T-helper 17 cell (primary cell): ENCODE measurements around the gene STXBP6. TPM values are rescaled to one million over a fixed set of nuclear protein-coding genes. Genes with fewer than 3 reads are reported as not detected.
"Not testable (repeated sequence)": the region's sequence is repeated elsewhere in the genome, so short reads cannot be mapped to it uniquely, and the experiment has no call there.

Experiments used
- ATAC-seq: fragments of 150-1000 bp; cut with Tn5 transposase; 2 replicates; pipeline ENCODE4 v1.10.0; 2021; ENCODE audit warnings: mild to moderate bottlenecking, moderate library complexity
- DNase-seq, 3 donors: peaks; one replicate each; pipeline versions ENCODE4 v3.0.0 to v3.0.0-alpha.2; 2020 to 2021
- H3K9me3 ChIP-seq: one replicate; pipeline ENCODE4 v1.7.0; 2013; ENCODE audit warnings: low read length, mild to moderate bottlenecking; ENCODE audit not compliant: control insufficient read depth, poor library complexity, severe bottlenecking
- H3K27ac Mint-ChIP-seq: one replicate; pipeline ENCODE4 v1.8.0; 2022; ENCODE audit warnings: mild to moderate bottlenecking, moderate library complexity, mixed read lengths
- H3K27me3 Mint-ChIP-seq: one replicate; pipeline ENCODE4 v1.8.0; 2022; ENCODE audit warnings: mixed read lengths
- H3K36me3 Mint-ChIP-seq: one replicate; pipeline ENCODE4 v1.8.0; 2022; ENCODE audit warnings: low read depth, mixed read lengths
- H3K4me1 Mint-ChIP-seq: one replicate; pipeline ENCODE4 v1.8.0; 2022; ENCODE audit warnings: mild to moderate bottlenecking, mixed read lengths
- H3K4me3 Mint-ChIP-seq: one replicate; pipeline ENCODE4 v1.8.0; 2022; ENCODE audit warnings: mild to moderate bottlenecking, moderate library complexity, mixed read lengths
- total RNA-seq, 4 donors: library from RNA in 2 of 4; stranded (reverse) in 2 of 4; gene quantifications; one replicate each; pipeline ENCODE4 v1.2.3 and lab custom pipeline; 2022 to 2026

STXBP6 gene
- total RNA-seq, 2 donors from 2014 or later, result not detected

DNA sequence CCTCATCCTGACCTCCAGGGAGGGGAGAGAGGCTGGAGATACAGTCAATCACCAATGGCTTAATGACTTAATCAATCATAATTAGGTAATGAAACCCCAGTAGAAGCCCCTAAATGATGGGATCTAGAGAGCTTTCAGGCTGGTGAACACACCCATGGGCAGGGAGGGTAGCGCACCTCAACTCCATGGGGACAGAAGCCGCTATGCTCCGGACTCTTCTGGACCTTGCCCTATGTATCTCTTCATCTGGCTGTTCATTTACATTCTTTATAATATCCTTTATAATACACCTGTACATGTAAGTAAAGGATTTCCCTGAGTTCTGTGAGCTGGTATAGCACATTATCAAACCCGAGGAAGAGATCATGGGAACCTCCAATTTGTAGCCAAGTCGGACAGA is 205.9 kb downstream of the STXBP6 start:
- Mint-ChIP-seq H3K36me3 (no peaks in the 10 kb centered on the region), H3K27me3 (peaks cover 51% of the 10 kb centered on the region), H3K27ac (no peak overlapping the region), H3K4me1 (no peaks in the 10 kb centered on the region), H3K4me3 (no peak overlapping the region)
- no peaks in the 10 kb centered on the region for H3K9me3 ChIP-seq
- no peak for ATAC-seq
- DNase-seq, result no peak

DNA sequence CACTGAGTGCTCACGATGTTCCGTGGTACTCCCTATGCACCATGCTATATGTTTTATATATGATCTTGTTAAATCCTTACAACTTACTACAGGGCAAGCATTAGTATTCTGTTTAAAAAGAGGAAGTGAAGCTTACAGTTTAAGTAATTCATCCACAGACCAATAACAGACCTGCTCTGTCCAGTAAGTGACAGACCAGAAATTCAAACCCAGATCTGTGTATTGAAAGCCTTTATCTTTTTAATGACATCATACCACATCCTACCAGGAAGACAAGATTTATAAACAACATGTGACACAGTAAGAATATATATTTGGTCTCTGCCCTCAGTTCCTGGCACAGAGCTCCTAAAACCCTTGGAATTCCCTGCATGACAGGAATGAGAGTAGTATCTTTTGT is 206.5 kb downstream of the STXBP6 start:
- no peaks in the 10 kb centered on the region for H3K9me3 ChIP-seq
- DNase-seq, result no peak
- ATAC-seq, result no peak
- peaks cover 46% of the 10 kb centered on the region for H3K27me3 Mint-ChIP-seq
- H3K4me1 Mint-ChIP-seq, result no peaks in the 10 kb centered on the region
- no peak overlapping the region for H3K4me3 Mint-ChIP-seq
- H3K36me3 Mint-ChIP-seq, result no peaks in the 10 kb centered on the region
- no peak overlapping the region for H3K27ac Mint-ChIP-seq

DNA sequence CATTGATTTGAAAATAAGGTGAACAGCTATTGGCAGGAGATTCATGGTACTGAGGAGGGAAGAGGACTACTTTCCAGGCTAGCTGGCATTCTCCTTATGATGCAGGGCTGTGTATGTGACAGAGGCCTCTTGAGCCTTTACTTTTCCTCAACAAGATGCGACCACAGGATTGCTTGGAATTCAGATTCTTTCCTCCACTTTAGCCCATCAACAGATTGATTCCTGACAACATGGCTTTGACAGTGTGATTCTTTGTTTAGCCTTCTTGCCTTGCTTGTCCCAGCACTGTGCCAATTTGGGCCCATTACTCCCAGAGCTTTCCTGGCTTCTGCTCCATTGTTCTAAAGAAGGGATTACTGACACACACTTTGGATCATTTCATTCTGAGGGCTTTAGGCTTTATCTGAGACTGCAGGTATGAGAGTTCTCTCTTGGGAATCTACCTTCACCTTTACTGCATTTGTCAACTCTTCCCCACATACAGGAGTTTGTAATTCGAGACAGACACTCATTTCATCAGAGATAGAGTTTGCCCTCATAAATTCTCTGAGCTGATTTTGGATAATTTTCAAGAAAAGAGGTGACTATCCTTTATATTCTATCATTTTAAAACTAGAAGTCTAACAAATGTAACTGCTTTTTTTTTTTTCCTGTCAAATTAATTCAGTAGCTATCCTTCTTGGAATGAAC is 209.6 kb downstream of the STXBP6 start:
- ATAC-seq (no peak), DNase-seq (no peak)
- Mint-ChIP-seq H3K27me3 (peaks cover 34% of the 10 kb centered on the region), H3K36me3 (no peaks in the 10 kb centered on the region), H3K4me3 (no peak overlapping the region), H3K4me1 (no peaks in the 10 kb centered on the region), H3K27ac (no peak overlapping the region)
- no peaks in the 10 kb centered on the region for H3K9me3 ChIP-seq

DNA sequence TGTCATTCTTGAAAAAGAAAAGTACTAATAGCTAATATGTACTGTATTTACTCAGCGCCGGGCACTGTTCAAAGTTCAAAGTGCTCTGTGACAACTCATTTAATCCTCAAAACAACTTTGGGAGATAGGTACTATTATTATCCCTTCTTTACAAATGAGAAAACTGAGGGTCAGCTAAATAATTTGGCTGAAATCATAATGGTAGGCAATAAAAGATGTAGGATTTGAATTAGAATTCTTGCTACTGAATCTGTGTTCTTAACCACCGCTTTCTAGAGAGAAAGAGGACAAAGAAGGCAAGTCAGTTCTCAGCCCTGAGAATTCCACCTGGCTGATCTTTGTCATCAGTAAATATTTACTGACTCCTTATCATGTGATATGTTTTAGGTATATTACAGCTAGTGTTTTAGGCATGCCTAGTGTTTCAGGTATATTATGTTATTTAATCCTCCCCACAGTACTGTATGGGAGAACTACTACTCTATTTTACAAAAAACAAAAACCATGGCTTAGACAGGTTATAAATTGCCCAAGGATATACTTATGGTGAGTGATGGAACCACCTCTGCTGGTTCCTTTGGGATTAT is 210.2 kb downstream of the STXBP6 start:
- Mint-ChIP-seq H3K4me1 (no peaks in the 10 kb centered on the region), H3K4me3 (no peak overlapping the region), H3K27me3 (peaks cover 34% of the 10 kb centered on the region), H3K27ac (no peak overlapping the region), H3K36me3 (no peaks in the 10 kb centered on the region)
- no peaks in the 10 kb centered on the region for H3K9me3 ChIP-seq
- ATAC-seq (no peak), DNase-seq (no peak)

DNA sequence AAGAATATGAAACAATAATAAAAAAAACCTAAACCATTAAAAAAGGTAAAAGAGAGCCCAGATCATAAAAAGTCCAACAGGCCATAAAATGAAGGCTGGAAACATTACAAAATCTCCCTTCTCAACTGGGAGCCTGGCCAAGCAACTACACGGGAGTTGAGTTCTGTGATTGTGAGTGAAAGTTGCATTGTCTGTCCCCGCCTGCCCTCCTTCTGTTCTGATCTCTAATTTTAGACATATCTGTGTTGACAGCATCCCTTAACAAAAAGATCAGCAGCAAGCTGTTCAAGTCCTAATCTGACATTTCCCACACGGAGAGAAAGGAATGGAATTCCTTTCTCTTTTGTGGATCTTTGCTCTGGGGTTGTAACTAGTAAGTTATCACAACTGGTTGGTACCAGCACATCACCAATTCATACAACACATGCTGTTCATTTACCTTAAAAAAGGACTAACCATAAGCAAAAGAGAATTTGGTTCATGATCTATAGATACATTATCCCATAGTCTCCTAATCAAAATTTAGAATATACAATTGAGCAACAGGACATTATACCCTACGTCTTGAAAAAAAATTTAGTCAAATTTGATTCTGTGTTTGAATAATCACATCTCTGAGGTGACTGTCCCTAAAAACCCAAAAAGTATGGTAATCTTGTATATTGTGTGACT is 210.9 kb downstream of the STXBP6 start:
- H3K36me3 Mint-ChIP-seq, result no peaks in the 10 kb centered on the region
- ATAC-seq, result no peak
- H3K27me3 Mint-ChIP-seq, result peaks cover 38% of the 10 kb centered on the region
- H3K4me1 Mint-ChIP-seq, result no peaks in the 10 kb centered on the region
- H3K4me3 Mint-ChIP-seq, result no peak overlapping the region
- no peak overlapping the region for H3K27ac Mint-ChIP-seq
- no peaks in the 10 kb centered on the region for H3K9me3 ChIP-seq
- no peak for DNase-seq

DNA sequence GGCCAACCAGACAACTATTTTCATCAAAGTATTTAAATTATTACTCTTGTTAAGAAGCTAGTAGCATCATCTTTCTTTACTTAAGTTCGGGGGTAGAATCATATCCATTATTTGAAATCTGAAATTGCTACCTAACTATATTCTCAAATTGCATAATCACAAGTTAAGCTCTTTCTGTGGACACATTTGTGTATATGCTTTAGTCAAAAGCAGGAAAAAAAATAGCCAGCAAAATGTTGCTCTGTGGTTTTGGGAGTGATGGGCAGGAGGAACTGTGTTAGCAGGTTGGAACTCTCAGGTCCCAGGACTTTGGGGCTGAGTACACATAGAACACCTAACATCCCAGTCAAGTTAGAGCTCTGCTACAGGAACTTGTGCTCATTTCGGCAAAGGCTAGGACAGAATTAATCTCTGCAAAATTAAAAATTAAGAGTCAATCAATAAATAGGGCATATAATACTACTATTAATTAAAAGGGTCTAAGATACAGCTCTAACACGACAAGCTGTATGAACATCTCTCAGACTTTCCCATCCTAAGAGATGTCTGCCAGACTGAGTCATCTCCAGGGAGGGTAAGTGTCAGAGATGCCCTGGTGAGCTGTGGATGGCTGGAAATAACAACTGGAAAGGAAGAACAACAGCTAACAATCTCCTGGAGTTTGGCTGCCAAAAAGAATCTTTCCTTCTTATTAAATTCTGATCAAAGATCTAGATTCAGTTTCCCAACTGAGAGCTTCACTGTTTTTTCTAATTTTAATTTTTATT is 212.5 kb downstream of the STXBP6 start:
- Mint-ChIP-seq H3K4me3 (no peak overlapping the region), H3K36me3 (no peaks in the 10 kb centered on the region), H3K27me3 (peaks cover 35% of the 10 kb centered on the region), H3K27ac (no peak overlapping the region), H3K4me1 (no peaks in the 10 kb centered on the region)
- ATAC-seq (no peak), DNase-seq (no peak)
- H3K9me3 ChIP-seq, result no peaks in the 10 kb centered on the region

DNA sequence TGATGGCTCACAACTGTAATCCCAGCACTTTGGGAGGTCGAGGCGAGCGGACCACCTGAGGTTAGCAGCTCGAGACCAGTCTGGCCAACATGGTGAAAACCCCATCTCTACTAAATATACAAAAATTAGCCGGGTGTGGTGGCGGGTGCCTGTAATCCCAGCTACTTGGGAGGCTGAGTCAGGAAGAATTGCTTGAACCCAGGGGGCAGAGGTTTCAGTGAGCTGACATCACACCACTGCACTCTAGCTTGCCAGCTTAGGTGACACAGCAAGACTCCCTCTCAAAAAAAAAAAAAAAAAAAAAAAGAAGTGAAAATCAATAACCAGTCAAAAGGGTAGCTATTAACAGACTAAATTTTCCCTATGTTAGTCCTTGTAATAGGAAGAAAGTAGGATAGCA is 213.6 kb downstream of the STXBP6 start:
- H3K27ac Mint-ChIP-seq, H3K4me1 Mint-ChIP-seq, DNase-seq, H3K36me3 Mint-ChIP-seq, H3K9me3 ChIP-seq, H3K4me3 Mint-ChIP-seq, ATAC-seq: not testable (repeated sequence)
- H3K27me3 Mint-ChIP-seq, result peaks cover 29% of the 10 kb centered on the region

DNA sequence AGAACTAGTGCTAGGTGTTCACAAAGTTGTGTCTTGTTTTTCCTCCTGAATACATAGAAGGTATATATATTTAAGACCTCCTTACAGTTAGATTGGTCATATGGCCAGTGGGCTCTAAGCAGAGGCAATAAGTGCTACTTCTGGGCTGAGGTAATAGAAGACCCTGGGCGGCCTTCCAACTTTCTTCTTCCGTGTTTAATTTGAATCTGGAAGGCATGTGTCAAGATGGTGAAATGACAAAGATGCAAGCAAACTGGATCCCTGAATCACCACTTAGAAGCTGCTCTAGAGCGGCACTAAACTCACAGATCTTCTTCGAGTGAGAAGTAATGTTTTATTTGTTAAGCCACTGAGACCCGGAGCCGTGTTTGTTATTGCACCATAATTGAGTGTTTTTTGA is 215.0 kb downstream of the STXBP6 start:
- DNase-seq (no peak), ATAC-seq (no peak)
- no peaks in the 10 kb centered on the region for H3K36me3 Mint-ChIP-seq
- H3K27me3 Mint-ChIP-seq, result peaks cover 27% of the 10 kb centered on the region
- H3K9me3 ChIP-seq, result no peaks in the 10 kb centered on the region
- H3K27ac Mint-ChIP-seq, result no peak overlapping the region
- no peak overlapping the region for H3K4me3 Mint-ChIP-seq
- no peaks in the 10 kb centered on the region for H3K4me1 Mint-ChIP-seq

DNA sequence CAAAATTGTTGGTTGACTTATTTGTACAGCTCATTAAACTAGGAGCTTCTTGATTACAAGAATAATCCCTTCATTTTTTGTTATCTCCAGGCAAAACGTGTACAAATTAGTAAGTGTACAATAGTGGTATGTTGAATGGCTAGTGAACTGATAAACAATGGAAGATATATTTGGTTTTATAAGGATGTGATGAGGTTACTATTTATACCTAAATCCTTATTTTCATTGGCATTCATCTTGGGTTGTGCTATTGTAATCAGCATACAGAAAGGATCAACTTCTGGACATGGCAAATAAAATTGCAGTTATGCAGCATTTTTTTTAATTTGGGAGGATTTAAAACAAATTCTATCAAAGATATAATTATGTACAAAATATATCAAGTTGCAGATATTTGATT is 216.6 kb downstream of the STXBP6 start:
- DNase-seq (no peak), ATAC-seq (no peak)
- no peaks in the 10 kb centered on the region for H3K4me1 Mint-ChIP-seq
- no peaks in the 10 kb centered on the region for H3K36me3 Mint-ChIP-seq
- no peak overlapping the region for H3K27ac Mint-ChIP-seq
- H3K27me3 Mint-ChIP-seq, result peaks cover 27% of the 10 kb centered on the region
- H3K9me3 ChIP-seq, result no peaks in the 10 kb centered on the region
- no peak overlapping the region for H3K4me3 Mint-ChIP-seq

DNA sequence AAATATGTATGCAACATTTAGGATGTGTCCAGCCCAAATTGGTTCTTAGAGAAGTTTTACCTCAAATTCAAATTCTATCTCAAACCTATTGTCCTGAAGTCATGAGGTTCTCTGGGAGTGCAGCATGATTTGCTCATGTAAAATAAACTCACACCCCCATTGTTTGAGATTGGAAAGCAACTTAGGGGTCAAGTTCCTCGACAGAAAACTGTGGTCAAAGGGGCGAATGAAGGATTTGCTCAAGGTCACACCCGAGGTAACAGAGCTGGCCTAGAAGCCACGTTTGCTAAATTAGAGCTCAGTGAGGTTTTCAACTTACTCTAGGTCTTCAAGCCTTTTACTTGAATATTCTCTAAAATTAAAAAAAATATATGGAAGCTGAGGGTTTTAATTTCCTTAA is 218.3 kb downstream of the STXBP6 start:
- no peaks in the 10 kb centered on the region for H3K36me3 Mint-ChIP-seq
- no peak for ATAC-seq
- DNase-seq, result no peak
- no peak overlapping the region for H3K4me3 Mint-ChIP-seq
- no peak overlapping the region for H3K27ac Mint-ChIP-seq
- no peaks in the 10 kb centered on the region for H3K4me1 Mint-ChIP-seq
- peaks cover 19% of the 10 kb centered on the region for H3K27me3 Mint-ChIP-seq
- no peaks in the 10 kb centered on the region for H3K9me3 ChIP-seq

DNA sequence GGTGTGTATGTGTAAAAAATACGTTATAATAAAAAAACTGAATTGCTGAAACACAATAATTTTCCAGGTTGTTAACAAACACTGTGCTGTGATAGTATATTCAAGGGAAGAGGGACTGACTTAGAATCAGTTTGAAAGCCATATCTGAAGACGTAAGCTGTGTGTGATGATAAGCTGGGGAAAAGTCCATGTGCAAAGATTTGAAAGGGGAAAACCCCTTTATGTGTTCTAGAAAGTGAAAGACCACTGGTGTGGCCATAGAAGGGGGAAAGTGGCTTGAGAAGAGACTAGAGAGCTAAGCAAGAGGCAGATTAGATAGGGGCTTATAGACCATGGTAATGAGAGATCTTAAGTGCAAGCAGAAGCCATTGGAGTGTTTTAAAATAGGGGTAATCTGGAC is 220.1 kb downstream of the STXBP6 start:
- ATAC-seq (no peak), DNase-seq (no peak)
- peaks cover 15% of the 10 kb centered on the region for H3K27me3 Mint-ChIP-seq
- H3K27ac Mint-ChIP-seq, result no peak overlapping the region
- H3K4me1 Mint-ChIP-seq, result no peaks in the 10 kb centered on the region
- no peak overlapping the region for H3K4me3 Mint-ChIP-seq
- H3K36me3 Mint-ChIP-seq, result no peaks in the 10 kb centered on the region
- no peaks in the 10 kb centered on the region for H3K9me3 ChIP-seq

DNA sequence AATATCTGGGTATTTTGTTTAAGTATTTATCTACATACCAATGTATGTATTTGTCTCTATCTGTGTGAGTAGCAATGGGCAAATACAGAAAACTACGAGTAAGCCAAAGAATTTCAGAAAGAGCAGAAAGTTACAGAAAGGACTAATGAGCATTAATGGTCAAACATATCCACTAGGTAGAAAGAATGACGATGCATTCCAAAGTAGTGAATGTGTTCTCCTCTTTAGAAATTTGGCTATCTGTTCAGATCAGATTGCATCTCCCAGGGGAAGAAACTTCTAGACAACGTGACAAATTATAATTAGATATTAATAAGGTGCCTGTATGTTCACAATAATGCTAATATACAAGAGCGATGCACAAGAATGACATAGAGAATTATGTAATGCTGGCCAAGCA is 221.5 kb downstream of the STXBP6 start:
- H3K27me3 Mint-ChIP-seq, result peaks cover 7% of the 10 kb centered on the region
- H3K9me3 ChIP-seq, result no peaks in the 10 kb centered on the region
- H3K27ac Mint-ChIP-seq, result no peak overlapping the region
- no peaks in the 10 kb centered on the region for H3K36me3 Mint-ChIP-seq
- no peak for DNase-seq
- no peak overlapping the region for H3K4me3 Mint-ChIP-seq
- no peak for ATAC-seq
- H3K4me1 Mint-ChIP-seq, result no peaks in the 10 kb centered on the region

DNA sequence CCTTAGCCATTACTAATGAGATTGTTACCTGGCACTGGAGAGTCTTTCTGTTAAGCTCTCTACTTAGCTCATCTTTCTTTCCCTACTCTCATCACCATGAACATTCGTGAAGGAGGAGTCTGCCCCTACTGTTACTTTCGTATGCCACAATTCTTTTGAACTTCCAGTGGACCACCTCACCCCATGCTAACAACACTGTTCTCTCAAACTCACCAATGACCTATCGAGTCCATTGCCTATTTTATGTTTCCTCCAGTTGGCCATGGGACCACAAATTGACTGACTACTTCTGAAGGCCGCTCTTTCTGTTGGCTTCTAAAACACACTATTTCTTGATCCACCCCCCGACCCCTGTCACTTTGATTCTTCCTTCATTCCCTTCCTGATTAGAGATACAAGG is 223.6 kb downstream of the STXBP6 start:
- Mint-ChIP-seq H3K27ac (no peak overlapping the region), H3K36me3 (no peaks in the 10 kb centered on the region), H3K4me1 (no peaks in the 10 kb centered on the region), H3K27me3 (peaks cover 12% of the 10 kb centered on the region), H3K4me3 (no peak overlapping the region)
- no peaks in the 10 kb centered on the region for H3K9me3 ChIP-seq
- ATAC-seq, result no peak
- no peak for DNase-seq
